CD4-positive, alpha-beta T cell treated with Interleukin-2 at 100 ng/mL for 4 hours (primary cell): Measurements from ENCODE around the gene FAXDC2.
"Not testable (repeated sequence)": the region's sequence is repeated elsewhere in the genome, so short reads cannot be mapped to it uniquely, and the experiment has no call there.

ENCODE experiments used
- DNase-seq: peaks from one replicate; pipeline ENCODE4 v3.0.0-alpha.2; 2020; ENCODE audit warnings: low spot score

Gene FAXDC2

DNA sequence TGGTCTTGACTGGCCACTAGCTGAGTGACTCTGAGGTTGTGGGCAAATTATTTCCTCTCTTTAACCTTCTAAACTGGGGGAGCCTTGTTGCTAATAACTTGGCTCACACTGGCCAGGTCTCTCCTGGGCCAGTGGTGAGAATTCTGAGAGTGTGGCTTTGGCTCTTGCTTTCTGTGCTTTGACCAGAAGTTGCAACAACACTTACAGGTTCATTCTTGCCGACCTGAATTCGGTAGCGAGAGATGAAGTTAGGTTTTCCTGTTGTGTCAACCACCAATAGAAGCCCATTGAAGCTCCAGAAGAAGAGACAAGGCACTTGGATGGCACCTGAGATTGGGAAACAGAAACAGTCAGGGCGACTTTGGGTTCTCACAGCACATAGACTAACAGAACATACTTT, 19.8 kb downstream of the FAXDC2 start:
- DNase-seq = no peak

DNA sequence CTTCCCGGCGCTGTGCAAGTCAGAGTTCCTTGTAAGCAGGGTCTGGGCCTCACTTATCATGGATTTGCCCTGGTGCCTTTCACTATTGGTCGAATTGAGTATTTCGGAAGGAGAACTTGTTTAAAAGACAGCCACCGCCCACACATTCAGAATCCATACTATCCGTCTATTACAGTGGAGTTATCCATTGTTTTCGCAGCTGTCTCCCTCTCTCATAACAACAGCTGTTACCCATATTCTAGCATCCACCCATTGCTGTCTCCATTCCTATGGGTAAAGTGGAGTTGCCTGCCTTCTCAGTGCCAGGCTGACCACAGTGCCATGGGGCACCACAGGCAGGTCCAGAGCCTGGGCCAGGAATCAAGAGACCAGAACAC, 20.2 kb downstream of the FAXDC2 start:
- no peak for DNase-seq

- DNase-seq = peak; percentile 64
These were observed 20.7 kb downstream of the FAXDC2 start for GRCh38 chr5:154829589-154830218.

DNA sequence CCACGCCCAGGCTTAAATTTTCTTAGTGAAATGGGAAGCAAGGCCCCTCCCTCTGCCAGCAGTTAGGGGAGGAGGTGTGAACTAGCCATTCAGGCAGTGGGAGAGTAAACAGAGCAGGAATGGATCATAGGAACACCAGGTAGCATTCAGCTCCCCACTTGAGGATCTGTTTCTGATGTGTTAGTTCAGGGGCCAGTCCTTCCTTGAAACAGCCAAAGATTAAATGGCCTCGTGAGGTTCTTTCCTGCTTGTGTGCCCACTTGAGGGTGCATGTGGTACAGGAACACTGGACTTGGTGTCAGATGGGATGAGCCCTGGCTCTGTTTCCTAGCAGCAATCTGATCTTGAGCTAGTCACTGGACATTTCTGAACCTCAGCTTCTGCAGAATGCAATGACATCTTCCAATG, 21.2 kb downstream of the FAXDC2 start:
- DNase-seq = no peak

- no peak for DNase-seq
These were observed 26.3 kb downstream of the FAXDC2 start for GRCh38 chr5:154824070-154824469.

- DNase-seq = no peak
These were observed 26.8 kb downstream of the FAXDC2 start for GRCh38 chr5:154823605-154824004.

DNA sequence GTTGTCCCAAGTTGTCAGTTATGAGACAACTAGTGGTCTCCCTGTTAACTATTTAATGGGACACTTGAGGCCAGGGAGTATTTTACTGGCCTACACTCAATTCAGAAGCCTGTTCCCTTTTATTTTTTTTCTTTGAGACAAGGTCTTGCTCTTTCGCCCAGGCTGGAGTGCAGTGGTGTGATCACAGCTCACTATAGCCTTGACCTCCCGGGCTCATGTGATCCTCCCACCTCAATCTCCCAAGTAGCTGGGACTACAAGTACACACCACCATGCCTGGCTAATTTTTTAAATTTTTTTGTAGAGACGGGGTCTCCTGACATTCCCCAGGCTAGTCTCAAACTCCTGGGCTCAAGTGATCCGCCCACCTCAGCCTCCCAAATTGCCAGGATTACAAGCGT, 27.5 kb downstream of the FAXDC2 start:
- not testable (repeated sequence) for DNase-seq

DNA sequence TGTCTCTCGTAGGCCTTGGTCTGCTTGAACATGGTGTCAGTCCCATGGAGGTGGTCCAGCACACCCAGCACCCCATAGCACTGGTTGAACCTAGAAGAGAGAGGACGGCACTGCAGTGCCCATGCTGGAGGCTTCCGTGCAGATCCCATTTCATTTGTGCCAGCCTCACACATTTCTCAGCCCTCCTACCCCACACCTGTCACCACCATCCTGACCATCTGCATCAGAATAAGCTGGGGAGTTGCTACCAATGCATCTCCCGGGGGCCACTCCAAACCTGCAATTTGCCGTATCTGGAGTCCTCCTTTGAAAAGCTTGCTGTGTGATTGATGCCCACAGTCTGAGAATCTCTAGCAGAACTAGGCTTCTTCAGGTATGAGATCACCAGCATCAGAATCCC, 30.0 kb downstream of the FAXDC2 start:
- no peak for DNase-seq

- DNase-seq = no peak
These were observed 30.9 kb downstream of the FAXDC2 start for GRCh38 chr5:154819546-154819945.

DNA sequence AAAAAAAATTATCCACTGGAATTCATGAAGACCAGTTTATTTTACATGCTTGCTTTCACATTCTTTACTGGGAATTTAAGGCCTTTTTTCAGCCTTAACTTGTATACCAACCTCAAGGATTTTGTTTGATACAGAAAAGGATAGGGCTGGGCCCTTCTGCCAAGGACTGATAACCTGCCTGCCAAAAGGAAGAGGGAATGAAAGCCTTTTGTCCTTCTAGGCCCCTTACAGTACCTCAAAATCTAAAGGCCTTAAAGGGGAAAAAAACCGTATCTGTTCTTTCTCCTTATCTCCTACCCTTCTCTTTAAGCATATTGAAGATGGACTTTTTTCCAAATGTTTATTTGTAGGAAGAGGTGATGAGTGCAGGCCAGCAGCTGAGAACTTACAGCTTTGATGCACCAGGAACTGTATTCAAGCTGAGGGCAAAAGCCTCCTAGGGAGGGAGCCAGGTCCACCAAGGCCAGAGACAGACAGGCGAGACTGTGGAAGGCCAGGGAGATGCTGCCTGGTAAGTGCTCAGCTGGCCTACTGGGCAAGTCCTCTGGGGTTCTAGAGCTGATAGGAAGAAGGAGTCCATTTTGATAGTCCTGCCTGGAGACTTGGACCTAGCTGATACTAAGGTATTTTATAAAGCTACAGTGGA, 31.8 kb downstream of the FAXDC2 start:
- DNase-seq = no peak

DNA sequence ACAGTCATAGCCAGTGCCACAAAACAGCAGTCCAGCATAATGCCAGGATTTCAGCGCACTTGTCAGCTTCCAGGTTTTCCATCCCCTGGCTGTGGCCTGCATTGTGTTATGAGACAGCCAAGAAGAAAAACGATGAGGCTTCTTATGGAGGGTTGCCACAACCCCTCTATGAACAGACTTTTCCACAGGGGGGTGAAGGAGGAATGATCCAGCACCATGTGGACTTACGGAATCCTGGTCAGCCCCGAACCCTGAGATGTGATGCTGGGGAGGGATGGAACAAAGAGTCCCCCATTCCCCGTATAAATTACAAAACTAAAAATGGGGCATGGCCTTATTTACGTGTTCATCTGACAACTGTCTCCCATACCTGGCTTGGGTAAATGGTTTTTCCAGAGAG, 32.6 kb downstream of the FAXDC2 start:
- DNase-seq = no peak

DNA sequence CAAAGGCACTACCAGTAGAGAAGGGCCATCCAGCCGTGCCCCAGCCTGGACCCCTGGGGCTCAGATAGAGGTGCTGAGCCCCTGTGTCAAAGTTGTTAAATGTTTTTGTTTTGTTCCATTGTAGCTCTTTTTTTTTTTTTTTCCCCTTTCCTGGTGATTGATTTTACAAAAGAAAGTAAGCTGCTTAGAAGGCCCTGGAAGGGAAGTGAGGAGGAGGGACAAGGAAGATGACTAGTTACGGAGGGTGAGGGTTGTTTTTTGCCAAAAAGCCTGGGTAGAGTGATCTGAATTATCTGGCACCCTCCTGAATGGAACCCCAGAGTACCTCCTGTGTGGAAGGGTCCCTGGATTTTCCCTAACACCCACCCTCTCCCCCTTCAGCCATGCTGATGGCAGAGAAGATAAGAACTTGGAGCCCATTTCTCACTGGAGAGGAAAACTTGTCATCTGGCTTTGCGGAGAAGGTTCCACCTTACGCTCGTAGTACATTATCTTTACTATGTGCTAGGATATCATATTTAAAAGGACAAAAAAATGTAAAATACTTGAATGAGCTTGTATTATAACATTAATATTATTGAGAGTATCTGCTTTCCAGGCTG, 33.4 kb downstream of the FAXDC2 start:
- no peak for DNase-seq

- DNase-seq = no peak
These were observed 34.6 kb downstream of the FAXDC2 start for GRCh38 chr5:154815684-154816247.

DNA sequence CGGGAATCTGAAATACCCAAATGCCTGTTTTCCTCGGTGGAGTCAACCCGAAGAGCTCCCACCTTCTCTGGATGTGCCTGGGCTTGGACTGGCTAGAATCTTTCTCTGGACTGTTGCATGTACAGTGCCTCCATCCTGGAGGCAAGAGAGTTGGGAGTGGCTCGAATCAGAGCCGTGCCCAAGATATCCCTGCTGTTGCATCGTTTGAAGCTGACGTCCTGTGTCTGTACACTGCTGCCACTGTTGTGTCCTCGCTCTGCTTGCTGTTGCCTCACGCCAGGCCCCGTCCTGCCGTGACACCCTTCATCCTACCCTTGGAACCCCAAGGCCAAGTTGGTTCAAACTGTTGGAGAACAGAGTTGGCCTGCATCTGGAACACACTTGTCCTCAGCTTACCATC, 35.4 kb downstream of the FAXDC2 start:
- DNase-seq = no peak

DNA sequence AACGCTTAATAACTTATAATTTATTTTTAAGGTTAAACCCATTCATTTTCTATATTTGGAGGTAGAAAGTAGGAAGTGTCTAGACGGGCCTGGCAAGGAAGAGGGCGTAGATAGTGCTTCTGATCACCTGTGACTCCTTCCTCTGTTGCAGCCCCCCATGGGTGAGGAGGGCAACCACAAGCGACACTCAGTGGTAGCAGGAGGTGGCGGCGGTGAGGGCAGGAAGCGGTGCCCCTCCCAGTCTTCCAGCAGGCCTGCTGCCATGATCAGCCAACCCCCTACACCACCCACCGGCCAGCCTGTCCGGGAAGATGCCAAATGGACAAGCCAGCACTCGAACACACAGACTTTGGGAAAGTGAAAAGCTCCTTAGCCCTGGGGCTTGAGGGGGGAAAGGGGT, 36.7 kb downstream of the FAXDC2 start:
- DNase-seq = peak; percentile 52

GRCh38 chr5:154813158-154813557, 37.2 kb downstream of the FAXDC2 start:
- DNase-seq = no peak

- peak; percentile 74 for DNase-seq
These were observed 38.5 kb downstream of the FAXDC2 start for GRCh38 chr5:154811653-154812465.

GRCh38 chr5:154811239-154811638, 39.2 kb downstream of the FAXDC2 start:
- DNase-seq = no peak

DNA sequence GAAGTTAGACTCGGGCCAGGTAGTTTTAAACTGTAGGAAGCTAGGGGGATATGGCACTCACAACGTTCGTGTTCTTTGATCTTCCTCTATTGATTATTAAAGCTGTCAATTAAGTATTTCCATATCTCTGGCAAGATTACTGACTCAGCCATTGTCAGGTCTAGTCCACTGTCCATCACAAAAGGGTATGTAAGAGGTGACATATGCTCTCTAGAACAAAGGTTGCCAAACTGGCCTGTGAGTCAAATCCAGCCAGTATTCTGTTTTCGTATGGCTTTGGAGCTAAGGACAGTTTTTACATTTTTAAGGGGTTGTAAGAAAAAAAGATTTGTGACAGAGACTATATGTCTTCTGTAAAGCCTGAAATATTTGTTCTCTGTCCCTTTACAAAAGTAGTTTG, 44.2 kb downstream of the FAXDC2 start:
- DNase-seq = no peak

- DNase-seq = no peak
These were observed 48.4 kb downstream of the FAXDC2 start for GRCh38 chr5:154802050-154802449.

DNA sequence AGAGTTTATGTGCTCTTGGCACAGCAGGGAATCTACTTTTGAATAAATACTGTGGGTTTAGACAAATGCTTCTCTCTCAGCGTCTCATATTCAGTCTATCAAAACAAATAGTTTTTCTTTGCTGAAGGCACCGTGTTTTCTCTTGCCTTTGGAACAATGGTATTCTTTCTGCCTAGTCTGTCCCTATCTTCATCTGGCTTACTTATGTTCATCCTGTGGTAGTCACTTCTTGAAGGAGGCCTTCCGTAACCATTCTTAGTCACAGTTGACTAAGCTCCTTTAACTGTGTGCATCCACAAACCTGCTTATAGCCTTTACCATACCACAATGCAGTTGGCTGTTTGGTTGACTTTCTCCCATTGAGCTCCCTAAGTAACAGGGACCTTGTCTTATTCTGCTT, 49.3 kb downstream of the FAXDC2 start:
- no peak for DNase-seq

DNA sequence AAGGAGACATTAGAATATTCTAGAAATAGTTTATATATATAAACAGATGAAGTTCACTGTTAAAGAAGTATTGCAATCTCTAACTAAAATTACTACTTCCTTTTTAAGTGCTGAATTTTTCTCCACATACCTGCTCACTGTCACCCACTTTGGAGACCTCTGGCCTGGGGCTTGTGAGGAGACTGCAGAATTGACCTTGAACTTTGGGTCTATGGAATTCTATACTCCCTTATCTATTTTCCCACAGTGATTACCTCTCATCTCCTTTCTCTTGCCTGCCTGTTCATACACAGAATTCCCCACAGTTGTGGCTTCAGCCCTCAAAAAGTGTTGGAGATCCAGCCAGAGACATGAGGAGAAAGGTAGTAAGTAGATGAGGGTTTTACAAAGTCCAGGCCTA, 49.8 kb downstream of the FAXDC2 start:
- no peak for DNase-seq

- no peak for DNase-seq
These were observed 52.6 kb downstream of the FAXDC2 start for GRCh38 chr5:154797762-154798161.
